ENCODE measurements around the gene CEP20.

The CEP20 gene

GRCh38 chr16:15886078-15886477 is 2.3 kb downstream of the CEP20 start:
- ChIA-PET CTCF (interaction anchor here (1.3 to 4.4 kb wide), 3 partner anchors 10 to 160 kb away, joined by 4 to 28 read pairs (median 4); no protein-coding TSS in a partner anchor), POLR2A (interaction anchor here (0.8 kb wide), 1 partner anchor 16 kb away, joined by 3 read pairs; no protein-coding TSS in a partner anchor)
- no peak overlapping the region for H3K4me3 ChIP-seq (ENCODE audit: control insufficient read depth in 1 of 7, extremely low read depth in 1 of 7, insufficient read depth in 4 of 7, low read depth in 2 of 7, low read length in 6 of 7)
- H3K27me3 ChIP-seq (replicated peaks in 2 of 5; ENCODE audit: control insufficient read depth in 4 of 5, insufficient read depth in 5 of 5, low read length in 4 of 5), result no peaks in the 10 kb centered on the region
- H3K36me3 ChIP-seq (ENCODE audit: control insufficient read depth in 4 of 4, insufficient read depth in 4 of 4, low read length in 3 of 4), result peaks cover 2 to 24% (median 13%) of the 10 kb centered on the region in 4 experiments
- WGBS (ENCODE audit: insufficient coverage), result 71% methylated on average over 1 of the region's 1 CpG
- no peaks in the 10 kb centered on the region for H3K9me3 ChIP-seq (ENCODE audit: control extremely low read depth in 1 of 5, control insufficient read depth in 4 of 5, insufficient read depth in 2 of 5, low read depth in 1 of 5, low read length in 4 of 5)
- peak overlapping the region; percentile 30 to 98 for H3K27ac ChIP-seq (ENCODE audit: insufficient read depth in 1 of 2, low read depth in 1 of 2, low read length in 2 of 2, poor library complexity in 1 of 2, severe bottlenecking in 2 of 2)
- H3K4me1 ChIP-seq (ENCODE audit: control extremely low read depth in 1 of 4, control insufficient read depth in 4 of 4, insufficient read depth in 4 of 4, low read length in 3 of 4), result peaks cover 8 to 33% (median 22%) of the 10 kb centered on the region in 4 experiments
- no peak for DNase-seq

- DNase-seq, result peak; percentile 16 to 53 (median 33)
- 78% methylated on average over 3 of the region's 5 CpGs for WGBS (ENCODE audit: insufficient coverage)
- H3K36me3 ChIP-seq (ENCODE audit: control insufficient read depth in 4 of 4, insufficient read depth in 4 of 4, low read length in 3 of 4), result peaks cover 2 to 24% (median 14%) of the 10 kb centered on the region in 4 experiments
- peak overlapping the region; percentile 30 to 65 for H3K27ac ChIP-seq (ENCODE audit: insufficient read depth in 1 of 2, low read depth in 1 of 2, low read length in 2 of 2, poor library complexity in 1 of 2, severe bottlenecking in 2 of 2)
- POLR2A ChIA-PET, result interaction anchor here (0.8 kb wide), 1 partner anchor 16 kb away, joined by 3 read pairs; no protein-coding TSS in a partner anchor
- no peak overlapping the region for H3K4me3 ChIP-seq (ENCODE audit: control insufficient read depth in 1 of 7, extremely low read depth in 1 of 7, insufficient read depth in 4 of 7, low read depth in 2 of 7, low read length in 6 of 7)
- peaks cover 8 to 33% (median 22%) of the 10 kb centered on the region in 4 experiments for H3K4me1 ChIP-seq (ENCODE audit: control extremely low read depth in 1 of 4, control insufficient read depth in 4 of 4, insufficient read depth in 4 of 4, low read length in 3 of 4)
- CTCF ChIA-PET, result interaction anchor here (1.3 to 4.4 kb wide), 2 partner anchors 12 to 160 kb away, joined by 4 to 28 read pairs; no protein-coding TSS in a partner anchor
- H3K27me3 ChIP-seq (replicated peaks in 2 of 5; ENCODE audit: control insufficient read depth in 4 of 5, insufficient read depth in 5 of 5, low read length in 4 of 5), result no peaks in the 10 kb centered on the region
- no peaks in the 10 kb centered on the region for H3K9me3 ChIP-seq (ENCODE audit: control extremely low read depth in 1 of 5, control insufficient read depth in 4 of 5, insufficient read depth in 2 of 5, low read depth in 1 of 5, low read length in 4 of 5)
Measured at GRCh38 chr16:15885560-15886001, 2.8 kb downstream of the CEP20 start.

GRCh38 chr16:15882563-15882962 is 5.8 kb downstream of the CEP20 start:
- ChIA-PET POLR2A (no interaction called here), CTCF (interaction anchor here (1.1 kb wide), 1 partner anchor 9 kb away, joined by 3 read pairs; no protein-coding TSS in a partner anchor)
- peaks cover 4 to 26% (median 16%) of the 10 kb centered on the region in 4 experiments for H3K4me1 ChIP-seq (ENCODE audit: control extremely low read depth in 1 of 4, control insufficient read depth in 4 of 4, insufficient read depth in 4 of 4, low read length in 3 of 4)
- WGBS (ENCODE audit: insufficient coverage), result 100% methylated on average over 3 of the region's 3 CpGs
- H3K9me3 ChIP-seq (ENCODE audit: control extremely low read depth in 1 of 5, control insufficient read depth in 4 of 5, insufficient read depth in 2 of 5, low read depth in 1 of 5, low read length in 4 of 5), result no peaks in the 10 kb centered on the region
- H3K4me3 ChIP-seq (ENCODE audit: control insufficient read depth in 1 of 7, extremely low read depth in 1 of 7, insufficient read depth in 4 of 7, low read depth in 2 of 7, low read length in 6 of 7), result no peak overlapping the region
- H3K27ac ChIP-seq (ENCODE audit: insufficient read depth in 1 of 2, low read depth in 1 of 2, low read length in 2 of 2, poor library complexity in 1 of 2, severe bottlenecking in 2 of 2), result no peak overlapping the region
- H3K36me3 ChIP-seq (ENCODE audit: control insufficient read depth in 4 of 4, insufficient read depth in 4 of 4, low read length in 3 of 4), result peaks cover 2 to 35% (median 25%) of the 10 kb centered on the region in 4 experiments
- H3K27me3 ChIP-seq (replicated peaks in 2 of 5; ENCODE audit: control insufficient read depth in 4 of 5, insufficient read depth in 5 of 5, low read length in 4 of 5), result no peaks in the 10 kb centered on the region
- no peak for DNase-seq

- Histone ChIP-seq H3K27ac (ENCODE audit: insufficient read depth in 1 of 2, low read depth in 1 of 2, low read length in 2 of 2, poor library complexity in 1 of 2, severe bottlenecking in 2 of 2) (no peak overlapping the region), H3K4me3 (ENCODE audit: control insufficient read depth in 1 of 7, extremely low read depth in 1 of 7, insufficient read depth in 4 of 7, low read depth in 2 of 7, low read length in 6 of 7) (no peak overlapping the region), H3K4me1 (ENCODE audit: control extremely low read depth in 1 of 4, control insufficient read depth in 4 of 4, insufficient read depth in 4 of 4, low read length in 3 of 4) (peaks cover 3 to 19% (median 11%) of the 10 kb centered on the region in 4 experiments), H3K36me3 (ENCODE audit: control insufficient read depth in 4 of 4, insufficient read depth in 4 of 4, low read length in 3 of 4) (peaks cover 2 to 37% (median 26%) of the 10 kb centered on the region in 4 experiments), H3K27me3 (replicated peaks in 2 of 5; ENCODE audit: control insufficient read depth in 4 of 5, insufficient read depth in 5 of 5, low read length in 4 of 5) (no peaks in the 10 kb centered on the region), H3K9me3 (ENCODE audit: control extremely low read depth in 1 of 5, control insufficient read depth in 4 of 5, insufficient read depth in 2 of 5, low read depth in 1 of 5, low read length in 4 of 5) (no peaks in the 10 kb centered on the region)
- WGBS (ENCODE audit: insufficient coverage), result 93% methylated on average over 13 of the region's 13 CpGs
- CTCF ChIA-PET, result no interaction called here
- POLR2A ChIA-PET, result no interaction called here
- no peak for DNase-seq
Measured at GRCh38 chr16:15881794-15882379, 6.5 kb downstream of the CEP20 start.

GRCh38 chr16:15880434-15881308 is 7.7 kb downstream of the CEP20 start:
- ChIA-PET POLR2A (no interaction called here), CTCF (interaction anchor here (1.1 kb wide), 1 partner anchor 8 kb away, joined by 3 read pairs; the partner anchor contains the start of gene CEP20)
- WGBS (ENCODE audit: insufficient coverage), result 100% methylated on average over 4 of the region's 5 CpGs
- H3K4me3 ChIP-seq (ENCODE audit: control insufficient read depth in 1 of 7, extremely low read depth in 1 of 7, insufficient read depth in 4 of 7, low read depth in 2 of 7, low read length in 6 of 7), result no peak overlapping the region
- H3K4me1 ChIP-seq (ENCODE audit: control extremely low read depth in 1 of 4, control insufficient read depth in 4 of 4, insufficient read depth in 4 of 4, low read length in 3 of 4), result peaks cover 0 to 9% (median 6%) of the 10 kb centered on the region in 4 experiments
- H3K27me3 ChIP-seq (replicated peaks in 2 of 5; ENCODE audit: control insufficient read depth in 4 of 5, insufficient read depth in 5 of 5, low read length in 4 of 5), result no peaks in the 10 kb centered on the region
- DNase-seq, result no peak
- H3K27ac ChIP-seq (ENCODE audit: insufficient read depth in 1 of 2, low read depth in 1 of 2, low read length in 2 of 2, poor library complexity in 1 of 2, severe bottlenecking in 2 of 2), result peak overlapping the region in 1 of 2 experiments; percentile 40
- peaks cover under 1 to 38% (median 29%) of the 10 kb centered on the region in 4 experiments for H3K36me3 ChIP-seq (ENCODE audit: control insufficient read depth in 4 of 4, insufficient read depth in 4 of 4, low read length in 3 of 4)
- H3K9me3 ChIP-seq (ENCODE audit: control extremely low read depth in 1 of 5, control insufficient read depth in 4 of 5, insufficient read depth in 2 of 5, low read depth in 1 of 5, low read length in 4 of 5), result no peaks in the 10 kb centered on the region

GRCh38 chr16:15879255-15879811 is 9.1 kb downstream of the CEP20 start:
- no peaks in the 10 kb centered on the region for H3K9me3 ChIP-seq (ENCODE audit: control extremely low read depth in 1 of 5, control insufficient read depth in 4 of 5, insufficient read depth in 2 of 5, low read depth in 1 of 5, low read length in 4 of 5)
- H3K36me3 ChIP-seq (ENCODE audit: control insufficient read depth in 4 of 4, insufficient read depth in 4 of 4, low read length in 3 of 4), result peaks cover 2 to 45% (median 29%) of the 10 kb centered on the region in 4 experiments
- peaks cover 0 to 15% (median 10%) of the 10 kb centered on the region in 4 experiments for H3K4me1 ChIP-seq (ENCODE audit: control extremely low read depth in 1 of 4, control insufficient read depth in 4 of 4, insufficient read depth in 4 of 4, low read length in 3 of 4)
- H3K27ac ChIP-seq (ENCODE audit: insufficient read depth in 1 of 2, low read depth in 1 of 2, low read length in 2 of 2, poor library complexity in 1 of 2, severe bottlenecking in 2 of 2), result peak overlapping the region in 1 of 2 experiments; percentile 51
- POLR2A ChIA-PET, result no interaction called here
- CTCF ChIA-PET, result interaction anchor here (0.9 to 1.2 kb wide), 3 partner anchors 9 to 57 kb away, joined by 3 to 4 read pairs (median 3); partner anchors contain the start of gene CEP20
- H3K4me3 ChIP-seq (ENCODE audit: control insufficient read depth in 1 of 7, extremely low read depth in 1 of 7, insufficient read depth in 4 of 7, low read depth in 2 of 7, low read length in 6 of 7), result no peak overlapping the region
- WGBS (ENCODE audit: insufficient coverage), result no CpG with 5 or more reads among the region's 2 CpGs
- H3K27me3 ChIP-seq (replicated peaks in 2 of 5; ENCODE audit: control insufficient read depth in 4 of 5, insufficient read depth in 5 of 5, low read length in 4 of 5), result no peaks in the 10 kb centered on the region
- DNase-seq, result peak in 2 of 3 donors; percentile 58 to 63
